ENCODE results near the gene CCDC136. TPM values are rescaled to one million over a fixed set of nuclear protein-coding genes. Genes with fewer than 3 reads are reported as not detected.

The CCDC136 gene
- total RNA-seq, 1 experiment from 2014 or later, result 31.1 TPM

- Histone ChIP-seq H3K14ac (ENCODE audit: insufficient read depth, low read length) (no peak overlapping the region), H3K9me3 (ENCODE audit: control insufficient read depth, low read depth, low read length) (no peaks in the 10 kb centered on the region), H3K23ac (ENCODE audit: insufficient read length, low read depth, low read length) (no peak overlapping the region), H2AK5ac (ENCODE audit: insufficient read length, low read length) (no peak overlapping the region), H3K18ac (ENCODE audit: insufficient read length, low read depth, low read length) (no peak overlapping the region), H2BK120ac (ENCODE audit: low read depth, low read length, poor library complexity, severe bottlenecking) (no peak overlapping the region), H4K8ac (replicated peaks; ENCODE audit: insufficient read length, low read depth, low read length) (no peak overlapping the region), H2AFZ (ENCODE audit: low read length) (no peak overlapping the region), H3T11ph (ENCODE audit: low read length) (no peak overlapping the region), H3K79me1 (ENCODE audit: insufficient read depth, low read depth, low read length, poor library complexity, severe bottlenecking) (no peaks in the 10 kb centered on the region), H3K79me2 (ENCODE audit: insufficient read depth, low read length) (no peaks in the 10 kb centered on the region), H3K9ac (ENCODE audit: extremely low read depth, insufficient read length, low read length) (no peak overlapping the region), H3K27ac (ENCODE audit: insufficient read length, low read depth, low read length) (no peak overlapping the region), H4K91ac (ENCODE audit: insufficient read length, low read depth, low read length) (no peak overlapping the region), H2BK12ac (ENCODE audit: insufficient read length, low read depth, low read length) (no peak overlapping the region), H2BK15ac (ENCODE audit: low read depth, low read length) (no peak overlapping the region), H4K20me1 (ENCODE audit: control insufficient read depth, insufficient read depth, insufficient read length) (no peaks in the 10 kb centered on the region), H3K4ac (ENCODE audit: low read depth, low read length) (no peak overlapping the region), H3K56ac (ENCODE audit: insufficient read length, low read depth, low read length) (no peak overlapping the region), H2BK5ac (ENCODE audit: insufficient read length, low read length) (no peak overlapping the region), H2BK20ac (ENCODE audit: low read depth, low read length, poor library complexity, severe bottlenecking) (no peak overlapping the region), H3K27me3 (ENCODE audit: insufficient read depth, low read length) (0 out of 2 replicates have a peak, but pooled peaks cover 1% of the 10 kb centered on the region), H3K4me1 (ENCODE audit: insufficient read depth, low read length) (no peaks in the 10 kb centered on the region), H4K5ac (ENCODE audit: insufficient read length, low read depth, low read length) (no peak overlapping the region), H3K4me2 (ENCODE audit: insufficient read depth, insufficient read length, low read length) (no peak overlapping the region), H3K23me2 (ENCODE audit: insufficient read length, low read depth, low read length, poor library complexity, severe bottlenecking) (no peaks in the 10 kb centered on the region)
- TF ChIP-seq, protein P1, sequence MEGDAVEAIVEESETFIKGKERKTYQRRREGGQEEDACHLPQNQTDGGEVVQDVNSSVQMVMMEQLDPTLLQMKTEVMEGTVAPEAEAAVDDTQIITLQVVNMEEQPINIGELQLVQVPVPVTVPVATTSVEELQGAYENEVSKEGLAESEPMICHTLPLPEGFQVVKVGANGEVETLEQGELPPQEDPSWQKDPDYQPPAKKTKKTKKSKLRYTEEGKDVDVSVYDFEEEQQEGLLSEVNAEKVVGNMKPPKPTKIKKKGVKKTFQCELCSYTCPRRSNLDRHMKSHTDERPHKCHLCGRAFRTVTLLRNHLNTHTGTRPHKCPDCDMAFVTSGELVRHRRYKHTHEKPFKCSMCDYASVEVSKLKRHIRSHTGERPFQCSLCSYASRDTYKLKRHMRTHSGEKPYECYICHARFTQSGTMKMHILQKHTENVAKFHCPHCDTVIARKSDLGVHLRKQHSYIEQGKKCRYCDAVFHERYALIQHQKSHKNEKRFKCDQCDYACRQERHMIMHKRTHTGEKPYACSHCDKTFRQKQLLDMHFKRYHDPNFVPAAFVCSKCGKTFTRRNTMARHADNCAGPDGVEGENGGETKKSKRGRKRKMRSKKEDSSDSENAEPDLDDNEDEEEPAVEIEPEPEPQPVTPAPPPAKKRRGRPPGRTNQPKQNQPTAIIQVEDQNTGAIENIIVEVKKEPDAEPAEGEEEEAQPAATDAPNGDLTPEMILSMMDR (conservative IDR thresholded peaks at IDR 0.05), result no peak
- Mint-ChIP-seq H3K36me3 (ENCODE audit: insufficient read depth in 1 of 3, low read depth in 3 of 3) (peaks cover 0 to 6% (median 0%) of the 10 kb centered on the region in 3 experiments; a peak in 2 of 7 replicates), H3K4me1 (peaks cover 2 to 16% of the 10 kb centered on the region in 2 experiments), H3K27me3 (ENCODE audit: low read depth) (no peaks in the 10 kb centered on the region), H3K4me3 (no peak overlapping the region), H3K27ac (no peak overlapping the region), H3K9me3 (no peaks in the 10 kb centered on the region)
- no peak for DNase-seq
- WGBS (ENCODE audit: extremely low coverage, insufficient read length, low lambda C conversion rate), result no CpG with 5 or more reads among the region's 13 CpGs
These were observed 48.0 kb downstream of the CCDC136 start for GRCh38 chr7:128839751-128840177.
